HepG2 (cell line): ENCODE results near the gene CCNF. TPM values are rescaled to one million over a fixed set of nuclear protein-coding genes. Genes with fewer than 3 reads are reported as not detected.
"Not testable (repeated sequence)": the region's sequence is repeated elsewhere in the genome, so short reads cannot be mapped to it uniquely, and the experiment has no call there.

Source experiments
- ATAC-seq: fragments of 200-7000 bp; cut with Tn5 transposase; 3 replicates; pipeline ENCODE4 v1.9.1; 2020; ENCODE audit warnings: mild to moderate bottlenecking, moderate library complexity
- BruUV-seq: library from RNA; stranded (reverse); fragments of 400-500 nt; replicated peaks from 2 replicates; lab custom pipeline; 2021; lab: Mats Ljungman, UMichigan
- CTCF ChIA-PET: fragments of 300-600 bp; formaldehyde crosslinking; extraction: SDS; loops from one replicate; lab custom pipeline; 2021; ENCODE audit warnings: low total read pairs, inconsistent platforms, low intra/inter-chr PET ratio; lab: Yijun Ruan, JAX
- POLR2A ChIA-PET: fragments of 350-600 bp; sonication (Branson Sonifier 250); formaldehyde crosslinking; loops from one replicate; lab custom pipeline; 2020; ENCODE audit warnings: antibody characterized with exemption, inconsistent platforms; lab: Yijun Ruan, JAX
- DNase-seq: peaks from one replicate; pipeline ENCODE4 v3.0.0-alpha.2; 2015; ENCODE audit warnings: low spot score
- FAIRE-seq: peaks from 3 replicates; lab custom pipeline; 2011; peaks lifted over from hg19 to GRCh38; lab: Jason Lieb, UNC
- H2AFZ ChIP-seq: one replicate; pipeline ENCODE4 v1.6.1; 2011; ENCODE audit warnings: low read length, inconsistent platforms
- H3K27ac ChIP-seq: fragments of 300-600 bp; 3 replicates; pipeline ENCODE4 v1.8.0; 2011; ENCODE audit warnings: mixed run types, mild to moderate bottlenecking, mixed read lengths, low read length, inconsistent platforms; ENCODE audit not compliant: insufficient read depth; ENCODE audit errors: extremely low read length
- H3K27me3 ChIP-seq, 2 experiments: fragments of 200-600 bp in 1 of 2; 2 replicates in 1 of 2; 3 replicates in 1 of 2; pipeline versions ENCODE4 v1.6.0 to v1.8.0; 2011; ENCODE audit warnings: low read length in 2 of 2, mild to moderate bottlenecking in 2 of 2, moderate library complexity in 2 of 2, inconsistent platforms in 1 of 2; ENCODE audit not compliant: insufficient read depth in 2 of 2, control insufficient read depth in 1 of 2
- H3K36me3 ChIP-seq, 2 experiments: fragments of 200-600 bp in 1 of 2; replicated peaks in 1 of 2; 2 replicates in 1 of 2; 3 replicates in 1 of 2; pipeline versions ENCODE4 v1.5.1 to v1.8.0; 2011; ENCODE audit warnings: low read length in 2 of 2, inconsistent platforms in 1 of 2; ENCODE audit not compliant: insufficient read depth in 2 of 2, control insufficient read depth in 1 of 2
- H3K4me1 ChIP-seq: 2 replicates; pipeline ENCODE4 v1.5.1; 2012; ENCODE audit warnings: low read length, inconsistent platforms; ENCODE audit not compliant: insufficient read depth
- H3K4me2 ChIP-seq: 2 replicates; pipeline ENCODE4 v1.6.0; 2011; ENCODE audit warnings: low read depth, low read length, inconsistent platforms
- H3K4me3 ChIP-seq, 3 experiments: fragments of 200-600 bp in 1 of 3; sonication (generic), shearing (Covaris generic) in 1 of 3; replicated peaks in 1 of 3; 2 replicates each; pipeline ENCODE4 v1.5.1; 2011 to 2016; ENCODE audit warnings: low read length in 3 of 3, inconsistent platforms in 2 of 3, low read depth in 2 of 3, mild to moderate bottlenecking in 2 of 3, control low read depth in 1 of 3, mixed read lengths in 1 of 3; ENCODE audit not compliant: insufficient read depth in 1 of 3
- H3K79me2 ChIP-seq: one replicate; pipeline ENCODE4 v1.6.1; 2011; ENCODE audit warnings: low read length, inconsistent platforms; ENCODE audit not compliant: insufficient read depth
- H3K9ac ChIP-seq: 2 replicates; pipeline ENCODE4 v1.6.0; 2011; ENCODE audit warnings: mild to moderate bottlenecking, low read depth, low read length, inconsistent platforms; ENCODE audit not compliant: insufficient read depth
- H3K9me3 ChIP-seq: 2 replicates; pipeline ENCODE4 v1.5.1; 2012; ENCODE audit warnings: mild to moderate bottlenecking, low read length
- H4K20me1 ChIP-seq: 2 replicates; pipeline ENCODE4 v1.6.0; 2011; ENCODE audit warnings: inconsistent platforms, mild to moderate bottlenecking, low read length, moderate library complexity; ENCODE audit not compliant: insufficient read depth
- CHD4 ChIP-seq: fragments of 200-600 bp; sonication (generic); IDR thresholded peaks from 2 replicates; pipeline ENCODE4 v1.7.0; 2017; ENCODE audit warnings: mild to moderate bottlenecking, low read length, borderline replicate concordance
- HNF4A ChIP-seq: sonication (generic); formaldehyde crosslinking; IDR thresholded peaks from 2 replicates; pipeline ENCODE4 v1.4.0; 2020; ENCODE audit warnings: missing genetic modification reagents
- ZNF768 ChIP-seq: sonication (generic); formaldehyde crosslinking; IDR thresholded peaks from 2 replicates; pipeline ENCODE4 v1.4.0; 2020; ENCODE audit warnings: missing genetic modification reagents
- WGBS: methylation state at CpG from one replicate; pipeline ENCODE4 v1.1.6; 2017; ENCODE audit warnings: low lambda C conversion rate; 5-methylcytosine and 5-hydroxymethylcytosine counted together
- in situ Hi-C: cut with HindIII; loops from 2 replicates; pipeline ENCODE4 v1.10.0; 2017; ENCODE audit warnings: low pct_unique_long_range_greater_than_20kb; ENCODE audit not compliant: extremely low pct_ligation_motif_present
- intact Hi-C: fragments of 100-400 bp; cut with micrococcal nuclease; formaldehyde crosslinking; loops from one replicate; pipeline ENCODE4 v1.10.0; 2022; ENCODE audit not compliant: unreplicated experiment
- polyA plus RNA-seq, 8 experiments: library from polyadenylated mRNA; depleted of rRNA in 3 of 8; stranded (reverse) in 7 of 8; unstranded in 1 of 8; fragments of >200 nt; fragmentation: Illumina TruSeq in 4 of 8; extraction: Trizol in 4 of 8; gene quantifications; 2 replicates each; pipeline versions ENCODE4 v1.2.1 to v1.2.3, GENCODE V29; 2011 to 2016; ENCODE audit warnings: low read depth in 4 of 8, missing spikeins in 1 of 8, mixed read lengths in 1 of 8; ENCODE audit not compliant: insufficient read depth in 1 of 8
- total RNA-seq, 5 experiments: library from RNA; depleted of rRNA; stranded (reverse); fragments of >200 nt; fragmentation: Illumina TruSeq; extraction: Trizol; gene quantifications; 2 replicates each; pipeline ENCODE4 v1.2.3, GENCODE V29; 2016; ENCODE audit warnings: low read depth in 1 of 5
- TF ChIP-seq, protein P1 (sequence below): sonication (generic); formaldehyde crosslinking; IDR thresholded peaks from 2 replicates; pipeline ENCODE4 v1.4.0; 2020; ENCODE audit warnings: missing genetic modification reagents; ENCODE audit errors: not compliant biosample characterization
- TF ChIP-seq, protein P2 (sequence below), 2 experiments: sonication (generic) in 1 of 2; formaldehyde crosslinking in 1 of 2; IDR thresholded peaks; 2 replicates each; pipeline versions ENCODE4 v1.6.1 to v1.9.0; 2014 to 2022; ENCODE audit warnings: antibody characterized with exemption in 1 of 2, borderline replicate concordance in 1 of 2, inconsistent platforms in 1 of 2, low read depth in 1 of 2, missing genetic modification reagents in 1 of 2

Gene CCNF
- total and polyA plus RNA-seq, 2 of the 13 experiments (the other 11 are each of a cell fraction or from before 2014, with no cell fraction given) = 6.4 to 22.8 TPM

DNA sequence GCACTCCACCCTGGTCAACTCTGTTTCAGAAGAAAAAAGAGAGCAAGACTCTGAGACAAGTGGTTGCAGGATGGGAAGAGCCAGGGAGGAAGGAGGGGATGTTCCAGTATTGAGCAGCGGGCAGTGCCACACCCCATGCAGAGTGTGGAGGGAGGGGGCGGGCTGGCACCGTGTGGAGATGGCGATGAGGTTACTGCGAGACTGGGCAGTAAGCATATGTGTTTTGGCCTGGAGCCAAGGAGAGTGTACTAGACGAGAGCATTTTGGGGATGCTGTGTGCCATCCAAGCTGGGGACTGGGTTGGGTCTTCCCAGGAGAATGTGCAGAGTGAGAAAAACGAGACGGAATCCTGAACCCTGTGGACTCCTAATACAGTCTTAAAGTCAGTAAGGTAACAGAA is 49.0 kb downstream of the CCNF start (continued):
- TF ChIP-seq, protein P1, sequence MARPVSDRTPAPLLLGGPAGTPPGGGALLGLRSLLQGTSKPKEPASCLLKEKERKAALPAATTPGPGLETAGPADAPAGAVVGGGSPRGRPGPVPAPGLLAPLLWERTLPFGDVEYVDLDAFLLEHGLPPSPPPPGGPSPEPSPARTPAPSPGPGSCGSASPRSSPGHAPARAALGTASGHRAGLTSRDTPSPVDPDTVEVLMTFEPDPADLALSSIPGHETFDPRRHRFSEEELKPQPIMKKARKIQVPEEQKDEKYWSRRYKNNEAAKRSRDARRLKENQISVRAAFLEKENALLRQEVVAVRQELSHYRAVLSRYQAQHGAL (CRISPR knock-in tag) = no peak
- no peak for TF ChIP-seq HNF4A
- TF ChIP-seq, protein P2, sequence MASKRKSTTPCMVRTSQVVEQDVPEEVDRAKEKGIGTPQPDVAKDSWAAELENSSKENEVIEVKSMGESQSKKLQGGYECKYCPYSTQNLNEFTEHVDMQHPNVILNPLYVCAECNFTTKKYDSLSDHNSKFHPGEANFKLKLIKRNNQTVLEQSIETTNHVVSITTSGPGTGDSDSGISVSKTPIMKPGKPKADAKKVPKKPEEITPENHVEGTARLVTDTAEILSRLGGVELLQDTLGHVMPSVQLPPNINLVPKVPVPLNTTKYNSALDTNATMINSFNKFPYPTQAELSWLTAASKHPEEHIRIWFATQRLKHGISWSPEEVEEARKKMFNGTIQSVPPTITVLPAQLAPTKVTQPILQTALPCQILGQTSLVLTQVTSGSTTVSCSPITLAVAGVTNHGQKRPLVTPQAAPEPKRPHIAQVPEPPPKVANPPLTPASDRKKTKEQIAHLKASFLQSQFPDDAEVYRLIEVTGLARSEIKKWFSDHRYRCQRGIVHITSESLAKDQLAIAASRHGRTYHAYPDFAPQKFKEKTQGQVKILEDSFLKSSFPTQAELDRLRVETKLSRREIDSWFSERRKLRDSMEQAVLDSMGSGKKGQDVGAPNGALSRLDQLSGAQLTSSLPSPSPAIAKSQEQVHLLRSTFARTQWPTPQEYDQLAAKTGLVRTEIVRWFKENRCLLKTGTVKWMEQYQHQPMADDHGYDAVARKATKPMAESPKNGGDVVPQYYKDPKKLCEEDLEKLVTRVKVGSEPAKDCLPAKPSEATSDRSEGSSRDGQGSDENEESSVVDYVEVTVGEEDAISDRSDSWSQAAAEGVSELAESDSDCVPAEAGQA (IDR thresholded peaks at IDR 0.05; ENCODE audit: low read depth) = no peak
- TF ChIP-seq, protein P2 (CRISPR knock-in tag; IDR thresholded peaks at IDR 0.05; ENCODE audit: borderline replicate concordance) = no peak
- TF ChIP-seq ZNF768 = no peak
- no peak for TF ChIP-seq CHD4

DNA sequence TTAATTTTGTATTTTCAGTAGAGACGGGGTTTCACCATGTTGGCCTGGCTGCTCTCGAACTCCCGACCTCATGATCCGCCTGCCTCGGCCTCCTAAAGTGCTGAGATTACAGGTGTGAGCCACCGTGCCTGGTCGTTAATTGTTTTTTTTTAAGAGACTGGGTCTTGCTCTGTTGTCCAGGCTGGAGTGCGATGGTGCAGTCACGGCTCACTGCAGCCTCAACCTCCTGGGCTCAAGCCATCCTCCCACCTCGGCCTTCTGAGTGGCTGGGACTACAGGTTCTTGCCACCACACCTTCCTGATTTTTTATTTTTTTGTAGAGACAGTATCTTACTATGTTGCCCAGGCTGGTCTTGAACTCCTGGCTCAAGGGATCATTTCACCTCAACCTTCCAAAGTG is 50.7 kb downstream of the CCNF start:
- DNase-seq, POLR2A ChIA-PET, ATAC-seq, H3K36me3 ChIP-seq, intact Hi-C loops, H2AFZ ChIP-seq, H3K27me3 ChIP-seq, BruUV-seq, H3K27ac ChIP-seq, H3K4me2 ChIP-seq, H3K9me3 ChIP-seq, in situ Hi-C loops, H3K9ac ChIP-seq, CTCF ChIA-PET, H3K4me3 ChIP-seq, FAIRE-seq: not testable (repeated sequence)
- 97% methylated on average over 10 of the region's 10 CpGs for WGBS
- H3K79me2 ChIP-seq = peaks cover 45% of the 10 kb centered on the region
- H3K4me1 ChIP-seq = peaks cover 77% of the 10 kb centered on the region
- H4K20me1 ChIP-seq = peaks cover 24% of the 10 kb centered on the region
